ENCODE results near the gene MOB3A.

DNA sequence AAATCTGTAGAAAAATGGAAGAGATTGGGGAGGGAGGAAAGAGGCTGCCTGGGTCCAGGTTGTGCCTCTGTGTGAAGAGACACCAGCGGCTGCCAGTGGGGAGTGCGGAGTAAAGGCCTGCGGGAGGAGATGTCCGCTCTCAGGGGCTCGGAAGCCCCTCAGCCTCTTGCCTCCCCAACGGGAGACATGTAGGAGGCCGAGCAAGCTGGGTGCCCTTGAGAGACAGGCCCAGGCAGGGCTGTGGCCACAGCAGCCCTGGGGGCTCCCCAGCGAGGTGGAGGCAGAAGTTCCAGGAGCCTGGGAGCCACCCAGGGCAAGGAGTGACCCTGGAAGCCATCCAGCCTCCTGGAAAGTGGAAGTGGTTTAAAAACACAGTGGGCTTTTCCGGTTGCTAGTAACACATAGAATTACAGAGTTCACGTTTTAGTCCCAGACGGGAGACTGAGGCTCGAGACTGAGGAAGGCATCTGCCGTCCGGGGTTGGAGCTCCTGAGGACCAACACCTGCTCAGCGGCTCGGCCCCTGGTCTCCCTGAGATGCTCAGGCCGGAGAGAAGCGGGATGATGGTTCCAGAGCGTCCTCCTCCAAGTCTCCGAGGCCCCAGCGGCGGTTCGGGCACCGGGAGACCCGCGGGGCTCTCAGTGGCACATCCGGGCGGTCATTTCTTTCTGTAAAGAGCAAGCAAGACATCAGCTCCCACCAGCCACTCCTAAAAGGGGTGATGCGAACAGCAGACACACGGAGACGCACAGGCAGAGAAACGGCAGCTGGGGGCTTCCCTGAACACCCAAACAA lies 23.2 kb downstream of the MOB3A start:
- TF ChIP-seq, protein P1, sequence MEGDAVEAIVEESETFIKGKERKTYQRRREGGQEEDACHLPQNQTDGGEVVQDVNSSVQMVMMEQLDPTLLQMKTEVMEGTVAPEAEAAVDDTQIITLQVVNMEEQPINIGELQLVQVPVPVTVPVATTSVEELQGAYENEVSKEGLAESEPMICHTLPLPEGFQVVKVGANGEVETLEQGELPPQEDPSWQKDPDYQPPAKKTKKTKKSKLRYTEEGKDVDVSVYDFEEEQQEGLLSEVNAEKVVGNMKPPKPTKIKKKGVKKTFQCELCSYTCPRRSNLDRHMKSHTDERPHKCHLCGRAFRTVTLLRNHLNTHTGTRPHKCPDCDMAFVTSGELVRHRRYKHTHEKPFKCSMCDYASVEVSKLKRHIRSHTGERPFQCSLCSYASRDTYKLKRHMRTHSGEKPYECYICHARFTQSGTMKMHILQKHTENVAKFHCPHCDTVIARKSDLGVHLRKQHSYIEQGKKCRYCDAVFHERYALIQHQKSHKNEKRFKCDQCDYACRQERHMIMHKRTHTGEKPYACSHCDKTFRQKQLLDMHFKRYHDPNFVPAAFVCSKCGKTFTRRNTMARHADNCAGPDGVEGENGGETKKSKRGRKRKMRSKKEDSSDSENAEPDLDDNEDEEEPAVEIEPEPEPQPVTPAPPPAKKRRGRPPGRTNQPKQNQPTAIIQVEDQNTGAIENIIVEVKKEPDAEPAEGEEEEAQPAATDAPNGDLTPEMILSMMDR (IDR thresholded peaks at IDR 0.05) = no peak
- TF ChIP-seq POLR2A (IDR thresholded peaks at IDR 0.05) (no peak), POLR2AphosphoS5 (IDR thresholded peaks at IDR 0.05) (no peak)

Data from upper lobe of left lung (tissue), 4 donors.